ENCODE measurements around the gene EYA2.

DNA sequence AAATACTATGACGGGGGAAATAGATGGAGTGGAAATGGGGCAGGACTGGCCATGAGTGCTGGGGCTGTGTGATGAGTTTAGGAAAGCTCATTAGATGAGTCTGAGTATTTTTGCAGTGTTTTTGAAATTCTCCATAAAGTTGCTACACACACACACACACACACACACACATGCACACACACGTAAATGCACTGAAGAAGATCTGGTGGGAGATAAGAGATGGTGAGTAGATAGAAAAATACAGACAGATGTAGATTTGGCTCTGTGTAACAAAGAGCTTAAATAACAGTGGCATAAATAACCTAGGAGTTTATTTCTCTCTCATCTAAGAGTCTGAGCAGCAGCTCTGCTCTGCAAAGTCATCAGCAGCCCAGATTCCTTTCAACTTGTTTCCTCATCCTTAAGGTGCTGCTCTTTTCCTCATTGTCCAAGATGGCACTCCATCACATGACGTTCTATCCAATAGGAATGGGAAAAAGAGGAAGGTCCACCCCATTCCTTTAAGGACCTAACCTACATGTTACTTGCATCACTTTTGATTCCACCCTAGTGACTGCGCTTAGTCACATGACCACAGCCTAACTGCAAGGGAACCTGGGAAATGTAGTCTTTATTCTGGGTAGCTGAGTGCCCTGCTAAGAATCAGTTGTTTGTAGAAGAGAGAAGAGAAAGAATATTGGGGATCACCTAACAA is 76.4 kb downstream of the EYA2 start:
- TF ChIP-seq POLR2A (IDR thresholded peaks at IDR 0.05), result no peak
- TF ChIP-seq, protein P1, sequence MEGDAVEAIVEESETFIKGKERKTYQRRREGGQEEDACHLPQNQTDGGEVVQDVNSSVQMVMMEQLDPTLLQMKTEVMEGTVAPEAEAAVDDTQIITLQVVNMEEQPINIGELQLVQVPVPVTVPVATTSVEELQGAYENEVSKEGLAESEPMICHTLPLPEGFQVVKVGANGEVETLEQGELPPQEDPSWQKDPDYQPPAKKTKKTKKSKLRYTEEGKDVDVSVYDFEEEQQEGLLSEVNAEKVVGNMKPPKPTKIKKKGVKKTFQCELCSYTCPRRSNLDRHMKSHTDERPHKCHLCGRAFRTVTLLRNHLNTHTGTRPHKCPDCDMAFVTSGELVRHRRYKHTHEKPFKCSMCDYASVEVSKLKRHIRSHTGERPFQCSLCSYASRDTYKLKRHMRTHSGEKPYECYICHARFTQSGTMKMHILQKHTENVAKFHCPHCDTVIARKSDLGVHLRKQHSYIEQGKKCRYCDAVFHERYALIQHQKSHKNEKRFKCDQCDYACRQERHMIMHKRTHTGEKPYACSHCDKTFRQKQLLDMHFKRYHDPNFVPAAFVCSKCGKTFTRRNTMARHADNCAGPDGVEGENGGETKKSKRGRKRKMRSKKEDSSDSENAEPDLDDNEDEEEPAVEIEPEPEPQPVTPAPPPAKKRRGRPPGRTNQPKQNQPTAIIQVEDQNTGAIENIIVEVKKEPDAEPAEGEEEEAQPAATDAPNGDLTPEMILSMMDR (IDR thresholded peaks at IDR 0.05), result no peak
